GM18870 (cell line): ENCODE measurements around the gene ABCC1.
"Not testable (repeated sequence)": the region's sequence is repeated elsewhere in the genome, so short reads cannot be mapped to it uniquely, and the experiment has no call there.

Source experiments
- ATAC-seq: cut with Tn5 transposase; IDR thresholded peaks from one replicate; pipeline ENCODE4 v1.9.1; 2021; ENCODE audit warnings: moderate library complexity; ENCODE audit not compliant: unreplicated experiment

Gene ABCC1

DNA sequence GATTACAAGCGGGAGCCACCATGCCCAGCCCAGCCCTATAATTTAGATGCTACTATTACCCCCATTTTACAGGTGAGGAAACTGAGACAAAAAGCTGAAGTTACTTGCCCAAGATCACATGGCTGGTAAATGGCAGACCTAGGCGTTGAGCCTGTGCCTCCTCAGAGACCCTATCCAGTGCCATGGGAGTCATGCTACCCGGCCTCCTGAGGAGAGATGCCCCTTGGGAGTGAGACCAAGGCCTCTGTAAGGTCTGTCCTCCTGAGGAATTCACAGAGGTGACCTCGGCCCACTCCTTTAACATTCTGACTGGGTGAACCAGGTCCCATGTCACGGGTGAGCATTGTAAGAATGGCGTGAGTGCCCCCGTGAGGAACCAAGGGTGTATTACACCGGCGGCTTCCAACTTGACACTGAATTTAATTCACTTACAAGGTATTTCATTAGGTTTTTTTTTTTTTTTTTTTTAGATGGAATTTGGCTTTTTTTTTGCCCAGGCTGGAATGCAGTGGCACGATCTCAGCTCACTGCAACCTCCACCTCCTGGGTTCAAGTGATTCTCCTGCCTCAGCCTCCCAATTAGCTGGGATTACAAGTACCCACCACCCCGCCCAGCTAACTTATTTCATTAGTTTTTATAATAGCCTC, 178.2 kb downstream of the ABCC1 start:
- no peak for ATAC-seq

DNA sequence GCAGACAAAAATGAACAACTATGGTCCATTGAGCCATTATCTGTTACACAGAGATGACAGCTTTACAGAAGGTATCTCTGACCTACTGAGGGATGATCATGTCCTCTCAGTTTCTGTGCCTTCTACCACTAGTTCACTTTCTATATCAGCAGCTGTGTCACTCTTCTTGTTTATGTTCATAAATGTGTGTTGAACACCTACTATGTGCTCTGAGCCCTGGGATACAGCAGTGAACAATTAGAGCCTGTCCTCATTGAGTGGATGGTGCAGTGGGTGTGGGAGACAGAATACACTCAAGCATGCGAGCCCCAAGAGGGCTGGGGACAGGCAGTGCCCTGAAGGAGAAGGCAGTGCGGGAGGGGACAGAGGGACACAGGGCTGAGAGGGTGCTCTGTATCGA, 181.8 kb downstream of the ABCC1 start:
- no peak for ATAC-seq

DNA sequence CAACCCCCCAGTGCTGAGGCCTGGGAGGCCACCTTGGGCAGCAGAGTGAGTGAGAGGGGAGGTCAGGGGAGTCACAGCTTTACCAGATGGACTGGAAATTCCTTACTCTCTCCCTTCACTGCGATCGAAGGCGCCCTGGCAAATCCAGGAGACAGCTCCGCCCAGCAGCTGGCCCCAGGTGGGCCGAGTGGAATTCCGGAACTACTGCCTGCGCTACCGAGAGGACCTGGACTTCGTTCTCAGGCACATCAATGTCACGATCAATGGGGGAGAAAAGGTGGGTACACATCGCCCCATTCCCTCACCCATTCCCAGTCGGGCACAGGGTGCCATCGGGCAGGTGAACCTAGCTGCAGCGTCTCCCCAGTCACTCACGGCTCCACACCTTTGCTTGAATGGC, 182.2 kb downstream of the ABCC1 start:
- ATAC-seq: no peak

DNA sequence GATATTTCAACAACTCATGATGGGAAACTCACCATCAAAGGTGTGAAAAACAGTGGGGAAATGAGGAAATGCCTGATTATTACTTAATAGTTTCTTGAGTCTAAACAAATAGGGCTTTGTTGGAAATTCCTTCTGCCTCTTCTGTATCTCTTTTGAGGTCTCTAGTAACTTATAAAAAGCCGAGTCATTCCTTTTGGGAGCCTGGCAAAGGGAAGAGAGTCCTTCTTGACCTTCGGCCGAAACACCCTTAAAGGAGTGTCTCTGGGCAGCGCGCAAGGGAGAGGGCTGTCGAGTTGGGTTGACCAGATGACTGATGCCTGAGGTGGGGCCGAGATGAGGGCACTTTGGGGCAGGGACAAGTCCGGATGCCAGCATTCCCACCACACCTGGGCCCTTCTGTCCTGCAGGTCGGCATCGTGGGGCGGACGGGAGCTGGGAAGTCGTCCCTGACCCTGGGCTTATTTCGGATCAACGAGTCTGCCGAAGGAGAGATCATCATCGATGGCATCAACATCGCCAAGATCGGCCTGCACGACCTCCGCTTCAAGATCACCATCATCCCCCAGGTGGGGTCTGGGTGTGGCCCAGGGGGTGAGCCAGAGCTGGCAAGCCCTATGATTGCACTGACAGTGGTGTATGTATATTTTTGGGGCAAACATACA, 184.7 kb downstream of the ABCC1 start:
- no peak for ATAC-seq

DNA sequence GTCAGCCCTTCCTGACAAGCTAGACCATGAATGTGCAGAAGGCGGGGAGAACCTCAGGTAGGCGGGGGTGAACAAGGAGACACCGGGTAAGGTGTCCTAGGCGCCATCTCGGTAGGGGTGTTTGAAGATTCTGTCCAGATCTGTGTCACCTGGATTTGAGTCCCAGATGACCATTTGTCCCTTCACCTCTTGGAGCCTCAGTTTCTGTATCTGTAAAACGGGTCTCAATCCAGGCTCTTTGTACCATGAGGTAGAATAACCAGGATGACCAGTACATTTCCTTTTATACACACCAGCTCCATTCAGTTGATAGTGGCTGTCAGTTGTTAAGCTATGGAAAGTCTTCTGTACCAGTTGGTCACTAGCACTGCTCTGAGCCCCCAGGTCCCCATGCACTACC, 187.2 kb downstream of the ABCC1 start:
- ATAC-seq: no peak

DNA sequence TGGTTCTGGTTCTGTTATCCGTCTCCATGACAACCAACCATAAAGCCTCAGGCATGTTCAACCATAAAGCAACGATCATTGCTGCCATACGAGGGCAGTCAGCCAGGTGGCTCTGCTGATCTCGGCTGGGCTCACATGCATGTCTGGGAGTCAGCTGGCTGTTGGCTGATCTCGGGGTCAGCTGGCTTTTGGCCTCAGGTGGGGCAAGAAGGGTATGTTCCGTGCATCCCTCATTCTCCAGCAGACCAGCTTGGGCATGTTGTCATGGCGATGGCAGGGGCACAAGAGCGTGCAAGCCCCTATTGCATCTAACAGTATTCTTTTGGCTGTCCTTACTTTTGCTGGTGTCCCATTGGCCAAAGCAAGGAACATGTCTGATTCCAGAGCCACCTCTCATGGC, 187.7 kb downstream of the ABCC1 start:
- ATAC-seq: no peak

DNA sequence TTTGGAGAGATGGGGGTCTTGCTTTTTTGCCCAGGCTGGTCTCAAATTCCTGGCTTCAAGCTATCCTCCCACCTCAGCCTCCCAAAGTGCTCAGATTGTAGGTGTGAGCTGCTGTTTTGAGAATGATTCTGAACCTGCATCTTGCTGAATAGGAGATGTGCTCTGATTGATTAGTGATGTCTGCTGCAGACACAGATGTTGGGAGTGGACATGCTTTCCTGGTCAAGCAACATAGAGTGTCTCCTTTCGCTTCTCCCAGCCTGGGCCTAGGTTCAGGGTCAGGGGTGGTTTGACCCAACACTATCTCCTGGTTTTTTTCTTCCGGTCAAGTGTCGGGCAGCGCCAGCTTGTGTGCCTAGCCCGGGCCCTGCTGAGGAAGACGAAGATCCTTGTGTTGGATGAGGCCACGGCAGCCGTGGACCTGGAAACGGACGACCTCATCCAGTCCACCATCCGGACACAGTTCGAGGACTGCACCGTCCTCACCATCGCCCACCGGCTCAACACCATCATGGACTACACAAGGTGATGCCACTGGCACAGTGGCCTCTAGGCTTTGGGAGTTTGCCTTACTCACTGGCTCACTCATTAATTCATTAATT, 188.7 kb downstream of the ABCC1 start:
- no peak for ATAC-seq

DNA sequence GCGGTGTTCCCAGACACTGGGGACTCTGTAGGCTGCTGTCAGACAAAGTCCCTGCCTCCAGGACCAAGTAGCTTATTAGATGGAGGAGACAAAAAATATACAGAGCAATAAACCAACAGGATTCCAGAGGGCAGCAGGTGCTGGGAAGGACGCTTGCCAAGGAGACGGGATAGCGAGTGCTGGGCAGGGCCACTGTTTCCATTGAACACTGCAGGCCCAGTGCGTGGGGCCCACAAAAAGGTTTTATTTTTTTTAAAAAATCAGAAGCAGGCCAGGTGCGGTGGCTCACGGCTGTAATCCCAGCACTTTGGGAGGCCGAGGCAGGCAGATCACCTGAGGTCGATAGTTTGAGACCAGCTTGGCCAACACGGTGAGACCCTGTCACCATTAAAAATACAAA, 189.6 kb downstream of the ABCC1 start:
- no peak for ATAC-seq

DNA sequence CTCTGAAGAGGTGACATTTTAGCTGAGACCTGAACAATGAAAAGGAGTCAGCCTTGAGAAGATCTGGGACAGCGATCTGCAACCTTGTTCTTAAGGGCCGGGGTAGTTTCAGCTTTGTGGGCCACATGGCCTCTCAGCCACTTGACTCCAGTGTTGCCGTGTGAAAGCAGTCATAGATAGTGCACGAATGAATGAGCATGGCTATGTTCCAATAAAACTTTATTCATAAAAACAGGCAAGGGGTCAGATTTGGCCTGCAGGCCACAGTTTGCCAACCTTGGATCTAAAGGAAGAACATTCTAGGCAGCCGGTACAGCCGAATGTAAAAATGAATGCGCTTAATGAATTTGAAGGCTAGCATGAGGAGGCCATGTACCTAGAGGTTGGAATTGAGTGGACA, 190.4 kb downstream of the ABCC1 start:
- no peak for ATAC-seq

DNA sequence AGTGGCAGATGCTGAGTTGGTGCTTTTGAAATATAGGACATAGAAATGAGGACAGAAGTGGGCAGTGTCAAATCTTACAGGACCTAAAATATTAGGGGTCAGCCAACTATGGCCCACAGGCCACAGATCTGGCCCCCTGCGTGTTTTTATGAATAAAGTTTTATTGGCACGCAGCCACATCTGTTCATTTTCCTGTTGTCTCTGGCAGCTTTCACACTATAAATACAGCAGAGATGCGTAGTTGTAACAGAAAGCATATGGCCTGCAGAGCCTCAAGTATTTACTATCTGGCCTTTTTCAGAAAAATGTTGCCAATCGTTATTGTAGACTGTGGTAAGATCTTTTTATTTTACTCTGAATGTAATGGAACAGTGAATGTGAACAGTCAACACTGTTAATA, 191.1 kb downstream of the ABCC1 start:
- ATAC-seq: no peak

DNA sequence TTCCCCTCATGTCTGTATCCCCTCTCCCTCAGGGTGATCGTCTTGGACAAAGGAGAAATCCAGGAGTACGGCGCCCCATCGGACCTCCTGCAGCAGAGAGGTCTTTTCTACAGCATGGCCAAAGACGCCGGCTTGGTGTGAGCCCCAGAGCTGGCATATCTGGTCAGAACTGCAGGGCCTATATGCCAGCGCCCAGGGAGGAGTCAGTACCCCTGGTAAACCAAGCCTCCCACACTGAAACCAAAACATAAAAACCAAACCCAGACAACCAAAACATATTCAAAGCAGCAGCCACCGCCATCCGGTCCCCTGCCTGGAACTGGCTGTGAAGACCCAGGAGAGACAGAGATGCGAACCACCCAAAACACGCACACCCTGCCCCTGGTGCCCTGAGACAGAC, 191.7 kb downstream of the ABCC1 start:
- ATAC-seq: no peak

DNA sequence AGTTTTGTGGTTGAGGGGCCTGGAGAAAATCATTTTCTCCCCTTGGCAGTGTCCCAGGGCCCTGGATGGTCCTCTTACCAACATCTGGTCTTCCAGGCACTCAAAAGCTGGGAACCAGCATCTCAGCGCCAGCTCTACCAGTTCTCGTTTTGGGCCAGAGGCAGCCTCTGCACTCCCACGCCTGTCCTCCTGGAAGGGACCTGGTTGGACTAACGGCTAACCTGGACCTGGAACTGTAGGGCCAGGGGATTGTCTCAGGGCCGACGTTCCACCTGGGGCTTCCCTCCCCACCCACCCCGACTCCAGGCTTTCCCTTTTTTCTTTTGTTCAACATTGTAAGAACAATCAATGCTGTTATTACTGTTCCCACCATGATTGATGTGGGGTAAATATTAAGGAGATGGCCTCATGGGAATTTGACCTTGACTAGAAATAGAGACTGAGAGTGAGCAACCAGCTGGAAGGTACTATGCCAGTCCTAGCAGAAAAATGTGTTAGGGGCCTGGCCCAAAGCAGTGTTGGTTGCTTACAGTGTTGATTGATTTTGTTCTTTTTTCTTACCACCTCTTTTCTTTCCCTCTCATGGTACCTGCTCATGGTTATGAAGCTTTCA, 192.5 kb downstream of the ABCC1 start:
- ATAC-seq: no peak

DNA sequence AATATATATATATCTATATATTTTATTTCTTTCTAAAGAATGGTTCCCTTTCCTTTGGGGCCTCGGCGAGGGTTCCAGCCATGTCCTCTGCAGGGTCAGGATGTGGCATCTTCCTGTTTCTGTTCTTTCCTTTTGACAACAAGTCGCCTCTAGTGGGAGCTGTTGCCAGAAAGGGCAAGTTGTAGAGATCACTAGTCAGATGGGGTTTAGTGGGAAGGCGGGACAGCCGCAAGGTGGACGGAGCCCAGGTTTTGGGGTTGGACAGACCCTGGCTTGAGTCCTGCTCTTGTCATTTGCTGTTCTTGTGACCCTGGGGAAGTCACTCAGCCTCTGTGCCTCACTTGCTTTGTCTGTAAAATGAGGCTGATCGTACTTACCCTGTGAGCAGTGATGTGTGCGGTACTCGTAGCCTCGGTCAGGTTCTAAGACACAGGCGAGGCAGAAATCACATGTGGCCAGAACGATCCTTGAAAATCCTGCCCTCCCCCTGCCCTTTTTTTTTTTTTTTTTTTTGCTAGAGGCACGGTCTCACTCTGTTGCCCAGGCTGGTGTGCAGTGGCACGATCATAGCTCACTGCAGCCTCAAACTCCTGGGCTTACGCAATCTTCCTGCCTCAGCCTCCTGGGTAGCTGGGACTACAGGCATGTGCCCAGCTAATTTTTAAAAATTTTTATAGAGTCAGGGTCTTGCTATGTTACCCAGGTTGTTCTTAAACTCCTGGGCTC, 193.8 kb downstream of the ABCC1 start:
- ATAC-seq: no peak

DNA sequence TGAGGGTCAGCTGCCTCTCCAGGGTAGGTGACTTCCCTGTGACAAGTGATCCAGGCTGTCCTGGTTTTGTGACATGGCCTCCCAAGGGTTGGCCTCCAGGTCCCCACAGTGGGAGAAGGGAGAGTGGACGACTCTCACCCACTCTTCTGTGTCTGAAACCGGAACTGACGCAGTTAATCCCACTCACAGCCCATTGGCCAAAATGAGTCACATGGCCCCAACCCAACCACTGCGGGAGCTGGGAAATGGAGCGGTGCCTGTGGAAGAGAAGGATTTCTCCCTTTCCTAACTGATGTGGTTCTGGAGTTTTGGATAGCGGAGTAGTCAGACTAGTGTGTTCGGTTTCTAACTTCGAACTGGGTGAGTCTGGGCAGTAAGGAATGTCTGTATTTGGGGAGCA, 194.5 kb downstream of the ABCC1 start:
- no peak for ATAC-seq

DNA sequence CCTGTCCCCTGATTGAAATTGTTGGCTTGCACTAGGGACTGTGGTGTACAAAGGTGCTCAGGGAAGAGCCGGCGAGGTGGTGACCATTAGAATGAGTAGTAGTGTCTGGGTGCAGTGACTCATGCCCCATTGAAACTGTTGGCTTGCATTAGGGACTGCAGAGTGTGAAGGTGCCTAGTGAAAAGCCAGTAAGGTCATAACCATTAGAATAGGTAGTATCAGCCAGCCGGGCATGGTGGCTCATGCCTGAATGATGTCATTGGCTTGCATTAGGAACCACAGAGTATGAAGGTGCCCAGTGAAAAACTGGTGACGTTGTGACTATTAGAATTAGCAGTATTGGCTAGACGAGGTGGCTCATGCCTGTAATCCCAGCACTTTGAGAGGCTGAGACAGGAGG, 195.0 kb downstream of the ABCC1 start:
- no peak for ATAC-seq

DNA sequence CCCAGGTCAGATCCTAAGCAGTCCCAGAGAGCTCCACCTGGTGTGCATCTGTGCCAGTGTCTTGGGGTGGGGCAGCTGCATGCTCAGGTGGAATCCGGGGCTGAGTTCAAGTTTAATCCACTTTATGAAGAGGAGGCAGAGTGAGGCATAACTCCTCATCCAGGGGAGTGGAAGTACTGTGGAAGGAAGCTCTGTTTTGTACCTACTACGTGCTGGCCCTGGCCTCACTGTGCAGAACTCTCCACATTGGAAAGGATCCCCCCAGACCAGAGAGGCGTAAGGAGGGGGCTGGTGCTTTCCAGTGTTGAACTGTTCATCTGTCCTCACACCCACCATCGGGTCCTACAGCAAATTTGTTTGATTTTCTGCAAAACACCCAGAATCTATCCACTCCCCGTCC, 195.9 kb downstream of the ABCC1 start:
- no peak for ATAC-seq

DNA sequence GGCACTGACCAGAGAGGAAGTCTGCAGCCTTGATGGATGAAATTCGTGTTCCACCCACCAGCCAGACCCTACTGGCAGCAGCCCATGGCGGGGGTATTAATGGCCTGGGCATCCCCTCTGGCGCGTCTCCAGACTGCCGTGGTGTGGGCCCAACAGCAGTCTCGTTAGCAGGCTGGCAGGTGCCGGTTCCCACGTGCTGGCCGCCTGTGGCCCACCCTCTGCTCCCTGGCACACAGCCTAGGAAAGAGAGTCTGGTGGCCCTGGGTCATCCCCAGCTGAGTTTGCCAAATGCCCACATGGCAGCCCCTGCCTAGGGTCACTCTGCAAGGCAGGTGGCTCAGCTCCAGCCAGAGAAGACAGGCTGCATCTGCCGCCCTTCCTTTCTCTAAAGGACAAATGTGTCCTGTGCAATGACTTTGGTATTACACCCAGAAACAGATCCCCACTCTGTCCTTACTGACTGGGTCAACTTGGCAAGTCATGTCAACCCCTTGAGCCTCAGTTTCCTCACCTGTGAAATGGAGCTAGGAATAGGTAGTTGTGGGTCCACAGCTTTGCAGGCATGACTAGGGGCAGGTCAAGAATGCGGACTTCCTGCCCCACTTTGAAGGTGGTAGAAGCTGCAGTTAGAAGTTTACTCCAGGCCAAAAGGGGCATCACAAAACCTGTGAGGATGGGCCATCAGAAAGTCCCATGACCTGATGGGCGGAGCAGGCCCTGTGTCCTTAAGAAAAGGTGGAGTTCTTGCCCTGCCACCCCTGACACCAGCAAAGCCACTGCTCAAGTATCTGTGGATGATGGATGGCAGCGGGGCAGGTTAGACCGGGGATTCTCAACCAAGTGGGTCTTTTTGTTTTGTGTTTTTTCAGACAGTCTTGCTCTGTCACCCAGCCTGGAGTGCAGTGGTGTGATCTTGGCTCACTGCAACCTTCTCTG, 197.2 kb downstream of the ABCC1 start:
- no peak for ATAC-seq

DNA sequence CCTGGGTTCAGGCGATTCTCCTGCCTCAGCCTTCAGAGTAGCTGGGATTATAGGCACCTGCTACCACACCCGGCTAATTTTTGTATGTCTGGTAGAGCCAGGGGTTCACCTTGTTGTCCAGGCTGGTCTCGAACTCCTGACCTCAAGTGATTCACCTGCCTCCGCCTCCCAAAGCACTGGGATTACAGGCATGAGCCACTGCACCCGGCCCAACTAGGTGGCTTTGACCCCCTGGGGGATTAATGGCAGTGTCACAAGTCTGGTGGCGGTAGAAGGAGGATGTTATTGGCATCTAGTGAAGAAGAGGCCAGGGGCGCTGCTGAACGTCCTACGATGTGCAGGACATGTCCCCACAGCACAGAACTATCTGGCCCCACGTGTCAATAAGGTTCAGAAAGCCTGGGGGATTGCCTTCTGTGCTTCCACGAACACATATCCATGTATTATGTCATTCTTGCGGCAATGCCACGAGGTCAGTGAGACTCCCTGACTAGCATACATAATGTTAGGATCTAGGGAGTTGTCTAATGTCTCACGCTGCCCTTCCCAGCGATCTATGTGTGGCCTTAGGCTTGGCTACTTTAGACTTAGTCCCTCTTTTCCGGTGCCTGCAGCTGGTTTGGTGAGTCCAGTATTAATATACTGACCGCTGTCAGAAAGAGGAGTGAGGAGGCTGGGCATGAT, 198.0 kb downstream of the ABCC1 start:
- no peak for ATAC-seq

DNA sequence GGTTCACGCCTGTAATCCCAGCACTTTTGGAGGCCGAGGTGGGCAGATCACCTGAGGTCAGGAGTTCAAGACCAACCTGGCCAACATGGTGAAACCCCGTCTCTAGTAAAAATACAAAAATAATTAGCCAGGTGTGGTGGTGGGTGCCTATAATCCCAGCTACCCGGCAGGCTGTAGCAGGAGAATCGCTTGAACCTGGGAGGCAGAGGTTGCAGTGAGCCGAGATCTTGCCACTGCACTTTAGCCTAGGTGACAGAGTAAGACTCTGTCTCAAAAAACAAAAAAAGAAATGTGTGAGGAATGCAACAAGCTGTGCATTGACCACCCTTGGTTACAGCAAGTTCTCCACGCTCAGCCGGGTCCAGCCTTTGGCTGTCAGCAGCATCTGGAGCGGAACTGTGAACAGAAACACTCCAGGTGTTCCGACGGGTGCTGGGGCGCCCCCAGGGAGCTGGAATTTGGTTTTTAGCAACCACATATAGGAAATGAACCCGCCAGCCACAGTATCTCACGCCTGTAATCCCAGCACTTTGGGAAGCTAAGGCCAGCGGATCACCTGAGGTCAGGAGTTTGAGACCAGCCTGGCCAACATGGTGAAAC, 198.7 kb downstream of the ABCC1 start:
- ATAC-seq: not testable (repeated sequence)
